Lung (tissue), 12 donors: Measurements from ENCODE around the gene CCDC137. TPM values are rescaled to one million over a fixed set of nuclear protein-coding genes. Genes with fewer than 3 reads are reported as not detected.

Experiments used
- ATAC-seq: fragments of 200-7000 bp; cut with Tn5 transposase; one replicate; pipeline ENCODE4 v1.9.1; 2020; ENCODE audit warnings: moderate number of reproducible peaks; ENCODE audit not compliant: insufficient read depth, low FRiP score
- DNase-seq, 3 donors: peaks; one replicate each; pipeline ENCODE4 v3.0.0-alpha.2; 2013 to 2017
- H3K27ac ChIP-seq, 2 donors: one replicate each; pipeline ENCODE4 v1.5.1; 2013; ENCODE audit warnings: mild to moderate bottlenecking in 2 of 2, moderate library complexity in 2 of 2, control low read depth in 1 of 2, inconsistent platforms in 1 of 2, low read depth in 1 of 2, low read length in 1 of 2
- H3K27me3 ChIP-seq, 3 donors: one replicate each; pipeline ENCODE4 v1.5.1; 2013; ENCODE audit warnings: low read length in 2 of 3; ENCODE audit not compliant: control insufficient read depth in 3 of 3, insufficient read depth in 3 of 3
- H3K36me3 ChIP-seq, 4 donors: one replicate each; pipeline ENCODE4 v1.5.1; 2013; ENCODE audit warnings: low read length in 4 of 4, mild to moderate bottlenecking in 1 of 4, moderate library complexity in 1 of 4; ENCODE audit not compliant: control insufficient read depth in 4 of 4, insufficient read depth in 4 of 4
- H3K4me1 ChIP-seq, 5 donors: one replicate each; pipeline ENCODE4 v1.5.1; 2013; ENCODE audit warnings: low read length in 5 of 5, mild to moderate bottlenecking in 2 of 5, moderate library complexity in 1 of 5; ENCODE audit not compliant: control insufficient read depth in 5 of 5, insufficient read depth in 5 of 5
- H3K4me3 ChIP-seq: one replicate; pipeline ENCODE4 v1.5.1; 2013; ENCODE audit warnings: mild to moderate bottlenecking, control low read depth, moderate library complexity
- H3K9ac ChIP-seq, 2 donors: one replicate each; pipeline ENCODE4 v1.5.1; 2013; ENCODE audit warnings: low read length in 2 of 2, control low read depth in 1 of 2; ENCODE audit not compliant: insufficient read depth in 1 of 2
- H3K9me3 ChIP-seq, 4 donors: one replicate each; pipeline ENCODE4 v1.5.1; 2013; ENCODE audit warnings: low read length in 3 of 4, mild to moderate bottlenecking in 1 of 4, moderate library complexity in 1 of 4; ENCODE audit not compliant: control insufficient read depth in 4 of 4, insufficient read depth in 3 of 4
- CTCF ChIP-seq: IDR thresholded peaks from 2 replicates; pipeline ENCODE4 v1.5.1; 2012; ENCODE audit warnings: mild to moderate bottlenecking; ENCODE audit errors: control extremely low read depth, extremely low read depth
- WGBS, 2 donors: extraction: QIAGEN DNeasy Blood & Tissue Kit; methylation state at CpG; one replicate each; pipeline ENCODE4 v1.1.7; 2013; 5-methylcytosine and 5-hydroxymethylcytosine counted together
- polyA plus RNA-seq, 2 donors: library from polyadenylated mRNA; stranded (reverse); fragments of 200-250 nt; gene quantifications; one replicate each; pipeline ENCODE4 v1.2.1, GENCODE V29; 2013
- total RNA-seq, 2 donors: library from RNA; depleted of rRNA in 1 of 2; stranded (reverse); fragments of >200 nt in 1 of 2; gene quantifications; one replicate each; pipeline ENCODE4 v1.2.1, GENCODE V29; 2014 to 2021
- donor health status: control.
- donor health status: control.
- donor health status: Bipolar disorder and iron deficiency.
- donor health status: healthy.
- donor health status: DM: yes; HTN: yes; CAD: no.

The CCDC137 gene
- total and polyA plus RNA-seq, 4 donors: 10.2 to 23.6 (median 16.7) TPM

GRCh38 chr17:81665205-81666091 is 1.1 kb upstream of the CCDC137 start:
- TF ChIP-seq CTCF: no peak
- H3K27ac ChIP-seq: peak overlapping the region; percentile 86 to 93
- H3K9ac ChIP-seq: peak overlapping the region; percentile 53 to 77
- peaks cover 0 to 12% (median 4%) of the 10 kb centered on the region in 4 donors for H3K36me3 ChIP-seq
- H3K4me3 ChIP-seq: peak overlapping the region; percentile 93
- H3K27me3 ChIP-seq: no peaks in the 10 kb centered on the region
- peaks cover 0 to 17% (median 4%) of the 10 kb centered on the region in 5 donors for H3K4me1 ChIP-seq
- DNase-seq (peak in 1 of 3 donors; percentile 8), ATAC-seq (peak; percentile 10)
- WGBS, 2 donors: 51 to 55% methylated on average over 30 of the region's 30 CpGs
- no peaks in the 10 kb centered on the region for H3K9me3 ChIP-seq

- H3K4me3 ChIP-seq: peak overlapping the region; percentile 93
- H3K9me3 ChIP-seq: no peaks in the 10 kb centered on the region
- peaks cover 0 to 14% (median 4%) of the 10 kb centered on the region in 4 donors for H3K36me3 ChIP-seq
- peak overlapping the region; percentile 53 to 77 for H3K9ac ChIP-seq
- no peak for ATAC-seq
- no peaks in the 10 kb centered on the region for H3K27me3 ChIP-seq
- TF ChIP-seq CTCF: no peak
- peak in 1 of 3 donors; percentile 46 for DNase-seq
- 0% methylated on average over 16 of the region's 16 CpGs for WGBS, 2 donors
- H3K27ac ChIP-seq: peak overlapping the region; percentile 86 to 93
- H3K4me1 ChIP-seq: peaks cover 0 to 17% (median 4%) of the 10 kb centered on the region in 5 donors
These were observed 520 bp upstream of the CCDC137 start for GRCh38 chr17:81666092-81666341.

- WGBS, 2 donors: 79 to 85% methylated on average over 18 of the region's 18 CpGs
- TF ChIP-seq CTCF: no peak
- H3K4me3 ChIP-seq: no peak overlapping the region
These were observed 1.2 kb downstream of the CCDC137 start for GRCh38 chr17:81667754-81668153.

More at GRCh38 chr17:81667754-81668153, 1.2 kb downstream of the CCDC137 start:
- no peaks in the 10 kb centered on the region for H3K27me3 ChIP-seq
- peaks cover 6 to 30% (median 10%) of the 10 kb centered on the region in 4 donors for H3K36me3 ChIP-seq
- ATAC-seq (no peak), DNase-seq (no peak)
- H3K27ac ChIP-seq: no peak overlapping the region
- H3K4me1 ChIP-seq: peaks cover 0 to 17% (median 4%) of the 10 kb centered on the region in 5 donors
- H3K9me3 ChIP-seq: no peaks in the 10 kb centered on the region
- H3K9ac ChIP-seq: no peak overlapping the region
